Spleen (tissue), 11 donors: Measurements from ENCODE around the gene RASSF1. TPM values are rescaled to one million over a fixed set of nuclear protein-coding genes. Genes with fewer than 3 reads are reported as not detected.

Experiments
- DNase-seq: peaks from one replicate; pipeline ENCODE4 v3.0.0-alpha.2; 2020
- H3K27ac ChIP-seq, 8 donors: fragments of 200-600 bp; sonication (generic) in 7 of 8; 1 replicate in 4 of 8; 2 replicates in 4 of 8; pipeline versions ENCODE4 v1.5.0 to v1.8.0; 2016 to 2021; ENCODE audit warnings: inconsistent platforms in 4 of 8, mild to moderate bottlenecking in 4 of 8, moderate library complexity in 1 of 8
- H3K27me3 ChIP-seq, 7 donors: fragments of 200-600 bp; sonication (generic) in 6 of 7; replicated peaks in 1 of 7; 1 replicate in 4 of 7; 2 replicates in 3 of 7; pipeline versions ENCODE4 v1.5.0 to v1.8.0; 2016 to 2021; ENCODE audit warnings: inconsistent platforms in 3 of 7, mild to moderate bottlenecking in 1 of 7
- H3K36me3 ChIP-seq, 6 donors: fragments of 200-600 bp; sonication (generic) in 5 of 6; 1 replicate in 4 of 6; 2 replicates in 2 of 6; pipeline versions ENCODE4 v1.5.0 to v1.8.0; 2016 to 2021; ENCODE audit warnings: inconsistent platforms in 2 of 6
- H3K4me1 ChIP-seq, 6 donors: fragments of 200-600 bp; sonication (generic) in 5 of 6; 1 replicate in 3 of 6; 2 replicates in 3 of 6; pipeline versions ENCODE4 v1.5.0 to v1.8.0; 2016 to 2021; ENCODE audit warnings: inconsistent platforms in 3 of 6
- H3K4me3 ChIP-seq, 8 donors: fragments of 200-600 bp; sonication (generic) in 7 of 8; 1 replicate in 4 of 8; 2 replicates in 4 of 8; pipeline versions ENCODE4 v1.5.0 to v1.8.0; 2016 to 2021; ENCODE audit warnings: inconsistent platforms in 4 of 8, mild to moderate bottlenecking in 4 of 8, moderate library complexity in 2 of 8
- H3K9me3 ChIP-seq, 8 donors: fragments of 200-600 bp; sonication (generic) in 7 of 8; 1 replicate in 4 of 8; 2 replicates in 4 of 8; pipeline versions ENCODE4 v1.5.0 to v1.8.0; 2016 to 2021; ENCODE audit warnings: inconsistent platforms in 4 of 8
- POLR2A ChIP-seq, 3 donors: fragments of 450-650 bp; IDR thresholded peaks; one replicate each; pipeline ENCODE4 v1.5.1; 2017; ENCODE audit warnings: antibody characterized with exemption in 3 of 3, mild to moderate bottlenecking in 1 of 3
- POLR2AphosphoS5 ChIP-seq, 3 donors: sonication (generic); formaldehyde crosslinking; IDR thresholded peaks; one replicate each; pipeline ENCODE4 v1.5.1; 2017; ENCODE audit warnings: antibody characterized with exemption in 3 of 3
- WGBS, 5 donors: extraction: QIAGEN DNeasy Blood & Tissue Kit in 3 of 5; methylation state at CpG; one replicate each; pipeline versions ENCODE4 v1.1.5 to v1.1.7; 2013 to 2018; 5-methylcytosine and 5-hydroxymethylcytosine counted together
- intact Hi-C: fragments of 100-400 bp; cut with DNase I; formaldehyde crosslinking; loops from one replicate; pipeline ENCODE4 v1.15.0; 2023; ENCODE audit warnings: low total_unique reads
- polyA plus RNA-seq, 3 donors: library from polyadenylated mRNA; stranded (reverse); fragments of 200-250 nt; gene quantifications; one replicate each; pipeline ENCODE4 v1.2.1, GENCODE V29; 2013
- total RNA-seq, 7 donors: library from RNA; depleted of rRNA in 3 of 7; stranded (reverse); fragments of >200 nt in 3 of 7; fragmentation: NEBNext Ultra II Directional in 4 of 7; extraction: Animal tissue kit (Norgen Biotek cat#: 25700) in 4 of 7; gene quantifications; one replicate each; pipeline versions ENCODE4 v1.1.0 to v1.2.1, GENCODE V29; 2016 to 2021
- TF ChIP-seq, protein P1 (sequence below), 11 experiments: fragments of 200-600 bp in 7 of 11; fragments of 450-650 bp in 4 of 11; sonication (generic) in 4 of 11; IDR thresholded peaks in 8 of 11; conservative IDR thresholded peaks in 3 of 11; 1 replicate in 7 of 11; 2 replicates in 4 of 11; pipeline versions ENCODE4 v1.4.0 to v1.8.0; 2016 to 2021; ENCODE audit warnings: antibody characterized with exemption in 11 of 11, inconsistent platforms in 4 of 11, mild to moderate bottlenecking in 1 of 11
- donor health status: healthy with polysubstance abuse.
- donor health status: DM: no; HTN: no; CAD: no; lungs with moderate emphysema.
- donor health status: DM: no; HTN: no; CAD: no.
- donor health status: Bipolar disorder and iron deficiency.
- donor health status: healthy.
- donor health status: DM: no; HTN: no; CAD: no.
- donor health status: DM: yes; HTN: yes; CAD: no.

The RASSF1 gene
- total and polyA plus RNA-seq, 10 donors: 48.3 to 113 (median 64.7) TPM

DNA sequence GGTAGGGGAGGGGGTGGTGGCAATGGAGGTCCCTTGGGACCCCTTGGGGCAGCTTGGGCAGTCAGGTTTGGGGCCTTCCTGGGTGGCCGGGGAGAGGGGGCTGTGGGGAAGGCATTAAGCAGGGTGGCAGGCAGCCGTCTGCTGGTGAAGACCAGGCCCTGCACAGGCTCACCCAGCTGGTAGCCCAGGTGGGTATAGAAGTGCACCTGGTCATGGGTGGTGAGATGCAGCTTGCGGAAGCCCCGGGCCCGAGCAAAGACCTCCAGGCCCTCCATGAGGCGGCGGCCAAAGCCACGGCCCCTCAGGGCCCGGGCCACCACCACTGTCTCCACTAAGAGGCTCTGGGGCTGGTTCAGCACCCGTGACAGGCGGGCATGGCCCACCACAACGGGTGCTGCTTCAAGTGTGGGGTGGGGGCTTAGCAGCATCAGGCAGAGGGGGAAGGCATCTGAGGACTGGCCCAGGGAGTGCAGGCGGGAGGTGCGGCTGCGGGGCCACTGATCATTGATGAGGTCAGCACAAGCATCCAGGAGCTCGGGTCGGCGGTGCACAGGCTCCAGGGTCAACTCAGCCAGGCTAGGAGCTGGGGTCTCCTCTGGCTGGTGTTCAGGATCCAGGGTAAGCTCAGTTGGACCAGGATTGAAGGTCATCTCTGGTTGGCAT lies 43.8 kb downstream of the RASSF1 start:
- H3K27ac ChIP-seq: peak overlapping the region in 2 of 8 donors; percentile 96 to 98
- TF ChIP-seq POLR2AphosphoS5 (IDR thresholded peaks at IDR 0.05): peak in 1 of 3 donors; percentile 55
- TF ChIP-seq POLR2A (IDR thresholded peaks at IDR 0.05): no peak
- H3K9me3 ChIP-seq: no peaks in the 10 kb centered on the region
- H3K4me1 ChIP-seq: peaks cover 23 to 60% (median 45%) of the 10 kb centered on the region in 6 donors
- 90 to 97% (median 95%) methylated on average over 5 to 18 of the region's 18 CpGs for WGBS, 5 donors
- no peak for DNase-seq
- intact Hi-C loops: no loop called here
- no peak overlapping the region for H3K4me3 ChIP-seq
- peaks cover 0 to 10% (median 0%) of the 10 kb centered on the region in 6 donors for H3K36me3 ChIP-seq
- no peaks in the 10 kb centered on the region for H3K27me3 ChIP-seq

DNA sequence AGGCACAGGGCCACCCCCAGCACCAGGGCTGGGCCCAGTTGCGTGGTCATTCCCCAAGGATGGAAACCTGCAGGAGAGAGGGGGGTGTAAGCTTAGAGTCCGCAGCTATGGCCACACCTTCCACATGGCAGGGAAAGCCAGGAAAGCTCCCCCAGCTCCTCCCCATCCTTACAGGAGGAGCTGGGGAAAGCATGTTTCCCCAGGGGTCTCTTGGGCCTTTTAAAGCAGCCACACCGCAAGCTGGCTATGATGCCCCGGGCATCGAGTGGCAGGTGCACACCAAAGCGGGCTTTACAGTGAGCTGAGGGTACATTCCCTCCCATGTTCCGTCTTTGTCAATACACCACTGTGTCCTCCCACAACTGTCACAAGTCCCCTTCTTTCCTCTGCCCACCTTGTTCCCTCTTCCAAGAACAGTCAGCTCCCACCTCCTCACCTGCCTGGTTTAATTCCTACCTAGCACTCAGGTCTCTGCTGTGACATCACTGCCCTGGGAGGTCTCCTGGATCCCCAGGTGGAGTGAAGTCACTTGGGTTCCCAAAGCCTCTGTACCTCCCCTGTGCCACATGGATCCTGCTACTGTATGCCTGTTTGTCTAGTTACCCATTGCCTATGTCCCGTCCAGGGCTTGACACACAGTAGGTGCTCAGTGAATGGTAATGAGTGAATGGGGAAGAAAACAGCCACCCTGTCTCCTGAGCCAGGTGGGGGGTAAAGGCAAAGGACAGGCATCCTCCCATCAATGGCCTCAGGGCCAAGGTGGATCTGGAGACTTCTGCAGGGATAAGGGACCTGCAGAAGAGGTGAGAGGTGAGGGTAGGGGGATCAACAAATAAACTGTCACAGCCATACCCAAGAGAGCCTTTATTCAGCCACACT lies 44.8 kb downstream of the RASSF1 start:
- Histone ChIP-seq H3K9me3 (no peaks in the 10 kb centered on the region), H3K27ac (no peak overlapping the region), H3K4me3 (no peak overlapping the region), H3K36me3 (peaks cover 0 to 10% (median 0%) of the 10 kb centered on the region in 6 donors), H3K27me3 (no peaks in the 10 kb centered on the region), H3K4me1 (peaks cover 33 to 61% (median 49%) of the 10 kb centered on the region in 6 donors)
- no peak for TF ChIP-seq POLR2A (IDR thresholded peaks at IDR 0.05)
- TF ChIP-seq, protein P1, sequence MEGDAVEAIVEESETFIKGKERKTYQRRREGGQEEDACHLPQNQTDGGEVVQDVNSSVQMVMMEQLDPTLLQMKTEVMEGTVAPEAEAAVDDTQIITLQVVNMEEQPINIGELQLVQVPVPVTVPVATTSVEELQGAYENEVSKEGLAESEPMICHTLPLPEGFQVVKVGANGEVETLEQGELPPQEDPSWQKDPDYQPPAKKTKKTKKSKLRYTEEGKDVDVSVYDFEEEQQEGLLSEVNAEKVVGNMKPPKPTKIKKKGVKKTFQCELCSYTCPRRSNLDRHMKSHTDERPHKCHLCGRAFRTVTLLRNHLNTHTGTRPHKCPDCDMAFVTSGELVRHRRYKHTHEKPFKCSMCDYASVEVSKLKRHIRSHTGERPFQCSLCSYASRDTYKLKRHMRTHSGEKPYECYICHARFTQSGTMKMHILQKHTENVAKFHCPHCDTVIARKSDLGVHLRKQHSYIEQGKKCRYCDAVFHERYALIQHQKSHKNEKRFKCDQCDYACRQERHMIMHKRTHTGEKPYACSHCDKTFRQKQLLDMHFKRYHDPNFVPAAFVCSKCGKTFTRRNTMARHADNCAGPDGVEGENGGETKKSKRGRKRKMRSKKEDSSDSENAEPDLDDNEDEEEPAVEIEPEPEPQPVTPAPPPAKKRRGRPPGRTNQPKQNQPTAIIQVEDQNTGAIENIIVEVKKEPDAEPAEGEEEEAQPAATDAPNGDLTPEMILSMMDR (IDR thresholded peaks at IDR 0.05 in 8 of 11, conservative IDR thresholded peaks at IDR 0.05 in 3 of 11): no peak
- TF ChIP-seq POLR2AphosphoS5 (IDR thresholded peaks at IDR 0.05): no peak
- WGBS, 5 donors: 91 to 95% (median 91%) methylated on average over 8 of the region's 8 CpGs
- DNase-seq: no peak
- intact Hi-C loops: no loop called here

DNA sequence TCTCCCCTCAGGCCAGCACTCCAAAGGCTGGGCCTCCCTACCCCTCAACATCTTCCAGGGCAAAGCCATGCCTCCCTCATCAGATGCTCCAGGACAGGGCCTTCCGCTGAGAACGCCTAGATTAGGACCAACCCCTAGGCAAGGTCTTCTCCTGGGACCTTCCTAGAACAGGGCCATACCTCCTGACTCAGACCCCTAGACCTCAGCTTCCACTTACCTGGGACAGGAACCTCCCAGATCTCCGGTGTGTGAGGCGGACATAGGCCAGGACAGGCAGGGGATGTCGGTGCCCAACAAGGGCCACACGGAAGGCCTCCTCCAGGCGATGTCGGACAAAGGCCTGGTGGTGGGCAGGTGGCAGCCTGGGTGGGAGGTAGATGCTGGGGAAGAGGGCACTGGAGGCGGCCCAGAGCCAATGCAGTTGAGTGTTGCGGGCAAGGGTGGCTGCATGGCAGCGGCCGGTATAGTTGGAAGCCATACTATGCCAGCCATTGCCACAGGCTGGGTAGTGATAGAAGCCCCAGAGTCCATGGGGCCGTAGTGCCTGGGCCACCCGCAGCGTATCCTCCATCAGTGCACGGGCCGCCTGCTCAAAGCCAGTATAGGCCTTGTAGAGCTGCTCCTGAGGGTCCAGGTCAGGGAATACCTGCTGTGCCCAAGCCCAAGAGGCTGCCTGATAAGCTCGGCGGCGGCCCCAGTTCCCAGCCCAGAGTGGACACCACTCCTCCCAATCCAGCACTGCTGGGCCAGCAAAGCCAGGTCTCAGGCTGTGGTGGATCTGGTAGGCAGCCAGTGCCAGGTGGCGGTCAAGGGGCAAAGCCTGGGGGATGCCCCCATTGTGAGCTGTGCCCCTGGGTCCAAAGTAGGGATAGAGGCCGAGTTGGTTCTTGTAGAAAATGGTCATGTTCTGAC lies 45.9 kb downstream of the RASSF1 start:
- 88 to 94% (median 91%) methylated on average over 19 to 22 of the region's 22 CpGs for WGBS, 5 donors
- DNase-seq: no peak
- no peak overlapping the region for H3K27ac ChIP-seq

DNA sequence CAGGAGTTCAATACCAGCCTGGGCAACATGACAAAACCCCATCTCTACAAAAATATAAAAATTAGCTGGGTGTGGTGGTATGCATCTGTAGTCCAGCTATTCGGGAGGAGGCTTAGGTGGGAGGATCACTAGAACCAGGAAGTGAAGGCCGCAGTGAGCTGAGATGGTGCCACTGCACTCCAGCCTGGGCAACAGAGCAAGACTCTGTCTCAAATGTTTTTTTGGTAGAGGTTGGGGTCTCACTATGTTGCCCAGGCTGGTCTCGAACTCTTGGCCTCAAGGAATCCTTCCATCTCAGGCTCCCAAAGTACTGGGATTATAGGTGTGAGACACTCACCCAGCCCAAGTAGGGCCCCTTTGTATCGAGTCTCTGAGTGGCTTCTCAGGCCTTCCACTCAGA lies 46.5 kb downstream of the RASSF1 start:
- Histone ChIP-seq H3K9me3 (no peaks in the 10 kb centered on the region), H3K36me3 (peaks cover 0 to 26% (median 12%) of the 10 kb centered on the region in 6 donors), H3K4me3 (no peak overlapping the region), H3K27ac (no peak overlapping the region), H3K4me1 (peaks cover 25 to 55% (median 40%) of the 10 kb centered on the region in 6 donors), H3K27me3 (no peaks in the 10 kb centered on the region)
- intact Hi-C loops: no loop called here
- WGBS, 5 donors: 78 to 93% (median 89%) methylated on average over 4 of the region's 4 CpGs
- DNase-seq: no peak
- TF ChIP-seq, protein P1 (IDR thresholded peaks at IDR 0.05 in 8 of 11, conservative IDR thresholded peaks at IDR 0.05 in 3 of 11): no peak
- TF ChIP-seq POLR2AphosphoS5 (IDR thresholded peaks at IDR 0.05) (no peak), POLR2A (IDR thresholded peaks at IDR 0.05) (no peak)

More for the DNA sequence above, 45.9 kb downstream of the RASSF1 start:
- TF ChIP-seq POLR2AphosphoS5 (IDR thresholded peaks at IDR 0.05): no peak
- TF ChIP-seq POLR2A (IDR thresholded peaks at IDR 0.05): no peak
- TF ChIP-seq, protein P1 (IDR thresholded peaks at IDR 0.05 in 8 of 11, conservative IDR thresholded peaks at IDR 0.05 in 3 of 11): no peak
- Histone ChIP-seq H3K4me1 (peaks cover 26 to 58% (median 42%) of the 10 kb centered on the region in 6 donors), H3K4me3 (no peak overlapping the region), H3K27me3 (no peaks in the 10 kb centered on the region), H3K9me3 (no peaks in the 10 kb centered on the region), H3K36me3 (peaks cover 0 to 20% (median 6%) of the 10 kb centered on the region in 6 donors)
- intact Hi-C loops: no loop called here
